SK-N-MC (cell line): ENCODE results near the gene CAMTA1.

Source experiments
- EZH2 ChIP-seq: fragments of 200-600 bp; sonication (generic); IDR thresholded peaks from one replicate; pipeline ENCODE4 v1.6.1; 2017; ENCODE audit warnings: antibody characterized with exemption
- FOXP2 ChIP-seq: optimal IDR thresholded peaks from 2 replicates; pipeline ENCODE3; 2011; ENCODE audit warnings: mild to moderate bottlenecking, moderate library complexity; ENCODE audit not compliant: insufficient read depth; ENCODE audit errors: extremely low read length, control extremely low read depth
- POLR2AphosphoS5 ChIP-seq: IDR thresholded peaks from 2 replicates; pipeline ENCODE4 v1.6.1; 2012; ENCODE audit warnings: mild to moderate bottlenecking, low read depth, low read length, borderline replicate concordance

GRCh38 chr1:7474143-7474490 is 688.9 kb downstream of the CAMTA1 start:
- no peak for TF ChIP-seq POLR2AphosphoS5
- no peak for TF ChIP-seq EZH2
- no peak for TF ChIP-seq FOXP2
